HK-2 (cell line): ENCODE results near the gene SEC14L1.

ENCODE experiments used
- DNase-seq: peaks from one replicate; pipeline ENCODE4 v3.0.0-alpha.2; 2018; ENCODE audit not compliant: unreplicated experiment

The SEC14L1 gene

DNA sequence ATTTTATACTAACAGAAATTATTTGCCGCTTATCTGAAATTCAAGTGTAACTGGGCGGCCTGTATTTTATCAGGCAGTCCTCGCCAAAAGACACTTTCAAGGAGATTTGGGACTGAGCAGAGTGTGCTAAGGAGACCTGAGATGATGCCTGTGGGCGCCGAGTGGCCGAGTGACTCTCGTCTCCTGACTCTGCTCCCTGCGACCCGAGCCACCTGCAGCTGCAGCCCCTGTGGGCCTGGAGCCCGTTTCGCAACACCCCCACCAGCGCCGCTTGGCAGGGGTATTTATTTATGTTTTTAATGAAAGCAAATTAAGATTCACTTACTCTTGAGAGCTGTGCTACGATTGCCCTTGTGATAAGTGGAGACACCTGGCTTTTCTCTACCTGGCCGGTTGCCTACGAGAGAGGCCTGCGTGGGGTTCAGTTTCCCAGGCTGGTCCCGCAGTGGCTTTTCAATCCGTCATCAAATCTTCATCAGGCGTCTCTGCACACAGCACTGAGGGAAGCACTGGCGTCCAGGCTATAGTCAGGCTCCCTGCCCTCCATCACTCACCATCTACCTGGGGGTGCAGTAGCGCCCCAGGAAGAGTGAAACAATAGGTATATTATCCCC lies 124.0 kb downstream of the SEC14L1 start:
- DNase-seq: no peak

DNA sequence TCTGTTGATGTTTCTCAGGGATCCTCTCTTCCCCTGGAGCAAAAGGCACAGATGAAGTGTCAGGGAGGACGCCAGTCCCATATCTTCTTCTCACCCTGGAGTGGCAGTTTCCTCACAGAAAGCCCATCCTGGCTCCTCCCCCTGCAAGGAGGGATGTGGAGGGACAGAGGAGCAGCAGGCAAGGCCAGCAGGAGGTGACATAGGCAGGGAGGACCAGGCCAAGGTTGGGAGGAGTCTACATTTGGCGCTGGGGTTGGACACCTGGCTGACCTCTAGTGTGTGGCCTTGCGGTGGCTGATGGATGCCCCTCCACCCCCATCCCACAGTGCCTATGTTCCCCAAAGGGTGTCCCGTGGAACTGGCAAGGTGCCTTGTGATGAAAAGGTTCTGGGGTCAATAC lies 125.4 kb downstream of the SEC14L1 start:
- no peak for DNase-seq
